CD4-positive, alpha-beta T cell (primary cell): Measurements from ENCODE around the gene RAI1. TPM values are rescaled to one million over a fixed set of nuclear protein-coding genes. Genes with fewer than 3 reads are reported as not detected.

Experiments used
- ATAC-seq: fragments of 200-7000 bp; cut with Tn5 transposase; one replicate; pipeline ENCODE4 v1.10.0; 2022; ENCODE audit warnings: mild to moderate bottlenecking; ENCODE audit not compliant: poor library complexity
- CTCF ChIA-PET: fragments of 350-600 bp; sonication (Branson Sonifier 250); formaldehyde crosslinking; loops from one replicate; lab custom pipeline; 2021; ENCODE audit warnings: antibody characterized with exemption, inconsistent platforms; lab: Charles Lee
- POLR2A ChIA-PET: fragments of 350-600 bp; sonication (Branson Sonifier 250); formaldehyde crosslinking; loops from one replicate; lab custom pipeline; 2021; ENCODE audit warnings: antibody characterized with exemption, inconsistent platforms; lab: Charles Lee
- DNase-seq, 14 experiments: peaks; one replicate each; pipeline ENCODE4 v3.0.0-alpha.2; 2013 to 2020; ENCODE audit warnings: mixed read lengths in 2 of 14
- H3K27ac ChIP-seq, 2 donors: one replicate each; pipeline versions ENCODE4 v1.5.1 to v1.7.0; 2013; ENCODE audit warnings: low read length in 2 of 2, low read depth in 1 of 2, mild to moderate bottlenecking in 1 of 2
- H3K27me3 ChIP-seq, 2 experiments: 1 replicate in 1 of 2; 2 replicates in 1 of 2; pipeline versions ENCODE4 v1.6.1 to v1.7.0; 2013; ENCODE audit warnings: low read length in 2 of 2, control low read depth in 1 of 2, mild to moderate bottlenecking in 1 of 2, moderate library complexity in 1 of 2; ENCODE audit not compliant: insufficient read depth in 2 of 2, control insufficient read depth in 1 of 2
- H3K36me3 ChIP-seq: one replicate; pipeline ENCODE4 v1.6.1; 2013; ENCODE audit warnings: low read length, control low read depth; ENCODE audit not compliant: insufficient read depth
- H3K4me1 ChIP-seq: one replicate; pipeline ENCODE4 v1.6.1; 2013; ENCODE audit warnings: low read length, control low read depth; ENCODE audit not compliant: insufficient read depth
- H3K4me3 ChIP-seq: one replicate; pipeline ENCODE4 v1.5.1; 2013; ENCODE audit warnings: mild to moderate bottlenecking, low read length, moderate library complexity
- H3K9me3 ChIP-seq, 2 experiments: 1 replicate in 1 of 2; 2 replicates in 1 of 2; pipeline versions ENCODE4 v1.6.1 to v1.7.0; 2013; ENCODE audit warnings: low read length in 2 of 2, mild to moderate bottlenecking in 2 of 2, control low read depth in 1 of 2, moderate library complexity in 1 of 2; ENCODE audit not compliant: control insufficient read depth in 1 of 2, insufficient read depth in 1 of 2
- H3K27ac Mint-ChIP-seq: one replicate; pipeline ENCODE4 v1.8.0; 2020; ENCODE audit warnings: mixed read lengths
- H3K27me3 Mint-ChIP-seq: one replicate; pipeline ENCODE4 v1.8.0; 2021; ENCODE audit warnings: mixed read lengths
- H3K36me3 Mint-ChIP-seq: one replicate; pipeline ENCODE4 v1.8.0; 2021; ENCODE audit warnings: low read depth, mixed read lengths
- H3K4me1 Mint-ChIP-seq: one replicate; pipeline ENCODE4 v1.8.0; 2021; ENCODE audit warnings: low read depth, mixed read lengths
- H3K4me3 Mint-ChIP-seq: one replicate; pipeline ENCODE4 v1.8.0; 2020; ENCODE audit warnings: mild to moderate bottlenecking, mixed read lengths
- H3K9me3 Mint-ChIP-seq: one replicate; pipeline ENCODE4 v1.8.0; 2020; ENCODE audit warnings: mixed read lengths
- intact Hi-C, 2 experiments: fragments of 100-400 bp; cut with DNase I in 1 of 2; cut with micrococcal nuclease in 1 of 2; formaldehyde crosslinking; loops; one replicate each; pipeline versions ENCODE4 v1.15.1 to v1.9.0; 2023 to 2025; cut with DNase I, micrococcal nuclease
- total RNA-seq, 174 experiments: library from RNA in 2 of 174; stranded (reverse) in 2 of 174; gene quantifications; one replicate each; pipeline ENCODE4 v1.2.3 and lab custom pipeline; 2021 to 2026
- TF ChIP-seq, protein P1 (sequence below): fragments of 200-600 bp; IDR thresholded peaks from one replicate; pipeline ENCODE4 v1.8.0; 2022; ENCODE audit warnings: antibody characterized with exemption, mild to moderate bottlenecking

The RAI1 gene
- total RNA-seq, 2 experiments from 2014 or later, result 19.3 to 25.2 TPM

- no peaks in the 10 kb centered on the region for H3K9me3 Mint-ChIP-seq
- peaks cover 23% of the 10 kb centered on the region for H3K36me3 Mint-ChIP-seq
- H3K36me3 ChIP-seq, result peaks cover 13% of the 10 kb centered on the region
- H3K27me3 Mint-ChIP-seq, result no peaks in the 10 kb centered on the region
- TF ChIP-seq, protein P1, sequence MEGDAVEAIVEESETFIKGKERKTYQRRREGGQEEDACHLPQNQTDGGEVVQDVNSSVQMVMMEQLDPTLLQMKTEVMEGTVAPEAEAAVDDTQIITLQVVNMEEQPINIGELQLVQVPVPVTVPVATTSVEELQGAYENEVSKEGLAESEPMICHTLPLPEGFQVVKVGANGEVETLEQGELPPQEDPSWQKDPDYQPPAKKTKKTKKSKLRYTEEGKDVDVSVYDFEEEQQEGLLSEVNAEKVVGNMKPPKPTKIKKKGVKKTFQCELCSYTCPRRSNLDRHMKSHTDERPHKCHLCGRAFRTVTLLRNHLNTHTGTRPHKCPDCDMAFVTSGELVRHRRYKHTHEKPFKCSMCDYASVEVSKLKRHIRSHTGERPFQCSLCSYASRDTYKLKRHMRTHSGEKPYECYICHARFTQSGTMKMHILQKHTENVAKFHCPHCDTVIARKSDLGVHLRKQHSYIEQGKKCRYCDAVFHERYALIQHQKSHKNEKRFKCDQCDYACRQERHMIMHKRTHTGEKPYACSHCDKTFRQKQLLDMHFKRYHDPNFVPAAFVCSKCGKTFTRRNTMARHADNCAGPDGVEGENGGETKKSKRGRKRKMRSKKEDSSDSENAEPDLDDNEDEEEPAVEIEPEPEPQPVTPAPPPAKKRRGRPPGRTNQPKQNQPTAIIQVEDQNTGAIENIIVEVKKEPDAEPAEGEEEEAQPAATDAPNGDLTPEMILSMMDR, result no peak
- ChIA-PET CTCF (no interaction called here), POLR2A (no interaction called here)
- no peak overlapping the region for H3K4me3 Mint-ChIP-seq
- no peaks in the 10 kb centered on the region for H3K4me1 ChIP-seq
- DNase-seq, result no peak
- no peaks in the 10 kb centered on the region for H3K4me1 Mint-ChIP-seq
- no peaks in the 10 kb centered on the region for H3K27me3 ChIP-seq
- intact Hi-C loops, result no loop called here
- H3K4me3 ChIP-seq, result no peak overlapping the region
- no peaks in the 10 kb centered on the region for H3K9me3 ChIP-seq
- no peak overlapping the region for H3K27ac Mint-ChIP-seq
- H3K27ac ChIP-seq, result no peak overlapping the region
- no peak for ATAC-seq
Observed at GRCh38 chr17:17804007-17804406, 122.7 kb downstream of the RAI1 start.

GRCh38 chr17:17805575-17805974 lies 124.3 kb downstream of the RAI1 start:
- CTCF ChIA-PET, result no interaction called here
- intact Hi-C loops, result no loop called here

DNA sequence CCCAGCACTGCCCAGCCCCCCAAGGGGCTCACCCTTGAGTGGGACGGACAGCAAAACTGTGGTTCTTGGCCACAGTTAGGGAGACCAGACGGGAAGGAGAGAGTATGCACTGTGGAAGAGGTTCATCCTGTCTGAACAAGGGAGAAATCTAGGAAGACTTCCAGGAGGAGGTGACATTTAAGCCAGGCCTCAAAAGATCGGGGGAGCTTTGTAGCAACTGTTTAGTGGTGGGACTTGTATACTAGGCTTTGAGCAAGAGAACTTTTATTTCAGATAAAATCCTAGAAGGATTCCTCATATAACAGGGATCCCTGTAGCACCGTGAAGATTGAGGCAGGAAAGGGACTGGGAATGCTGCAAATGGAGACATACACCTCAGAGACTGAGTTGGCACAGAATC lies 124.8 kb downstream of the RAI1 start:
- H3K4me3 ChIP-seq, result no peak overlapping the region
- ChIA-PET CTCF (no interaction called here), POLR2A (no interaction called here)
- intact Hi-C loops, result no loop called here
- Mint-ChIP-seq H3K27me3 (no peaks in the 10 kb centered on the region), H3K4me3 (no peak overlapping the region), H3K4me1 (no peaks in the 10 kb centered on the region), H3K9me3 (no peaks in the 10 kb centered on the region), H3K27ac (no peak overlapping the region), H3K36me3 (peaks cover 29% of the 10 kb centered on the region)
- TF ChIP-seq, protein P1, result no peak
- H3K27me3 ChIP-seq, result no peaks in the 10 kb centered on the region
- H3K27ac ChIP-seq, result no peak overlapping the region
- no peak for DNase-seq
- peaks cover 16% of the 10 kb centered on the region for H3K36me3 ChIP-seq
- no peaks in the 10 kb centered on the region for H3K4me1 ChIP-seq
- ATAC-seq, result no peak
- H3K9me3 ChIP-seq, result no peaks in the 10 kb centered on the region

More at GRCh38 chr17:17805575-17805974, 124.3 kb downstream of the RAI1 start:
- POLR2A ChIA-PET, result no interaction called here
- H3K4me1 Mint-ChIP-seq, result no peaks in the 10 kb centered on the region
- peaks cover 24% of the 10 kb centered on the region for H3K36me3 Mint-ChIP-seq
- no peak overlapping the region for H3K27ac Mint-ChIP-seq
- no peak overlapping the region for H3K4me3 Mint-ChIP-seq
- ATAC-seq (no peak), DNase-seq (no peak)
- Histone ChIP-seq H3K36me3 (peaks cover 13% of the 10 kb centered on the region), H3K4me3 (no peak overlapping the region), H3K27ac (no peak overlapping the region), H3K4me1 (no peaks in the 10 kb centered on the region), H3K9me3 (no peaks in the 10 kb centered on the region), H3K27me3 (no peaks in the 10 kb centered on the region)
- no peaks in the 10 kb centered on the region for H3K27me3 Mint-ChIP-seq
- TF ChIP-seq, protein P1, result no peak
- H3K9me3 Mint-ChIP-seq, result no peaks in the 10 kb centered on the region
